GM12878 (cell line): ENCODE measurements around the gene TRAPPC2.

ENCODE experiments used
- CTCF ChIP-seq, 3 experiments: IDR thresholded peaks in 2 of 3; conservative IDR thresholded peaks in 1 of 3; 2 replicates each; pipeline ENCODE4 v1.5.1; 2011; ENCODE audit warnings: low read depth in 3 of 3, low read length in 3 of 3, mild to moderate bottlenecking in 3 of 3, control low read depth in 2 of 3, moderate library complexity in 2 of 3, inconsistent platforms in 1 of 3, mixed read lengths in 1 of 3; ENCODE audit not compliant: control insufficient read depth in 2 of 3, insufficient read depth in 1 of 3; ENCODE audit errors: extremely low read depth in 1 of 3
- HDAC6 ChIP-seq: fragments of 200-600 bp; sonication (generic); IDR thresholded peaks from one replicate; pipeline ENCODE4 v1.8.0; 2017; ENCODE audit warnings: antibody characterized with exemption; ENCODE audit not compliant: unreplicated experiment
- POLR2AphosphoS5 ChIP-seq: IDR thresholded peaks from 2 replicates; pipeline ENCODE4 v1.6.1; 2011; ENCODE audit warnings: mild to moderate bottlenecking, low read length, inconsistent platforms
- SKIL ChIP-seq: fragments of 450-650 bp; IDR thresholded peaks from 2 replicates; pipeline ENCODE4 v1.6.1; 2017; ENCODE audit warnings: mild to moderate bottlenecking, low read depth, inconsistent platforms; ENCODE audit not compliant: poor library complexity, severe bottlenecking

- no peak for TF ChIP-seq CTCF (IDR thresholded peaks at IDR 0.05 in 2 of 3, conservative IDR thresholded peaks at IDR 0.05 in 1 of 3; ENCODE audit: control insufficient read depth in 2 of 3, extremely low read depth in 1 of 3, insufficient read depth in 1 of 3, low read depth in 3 of 3, low read length in 3 of 3)
- TF ChIP-seq POLR2AphosphoS5: 0 out of 2 replicates have a peak, but pooled peaks have one; percentile 44
- no peak for TF ChIP-seq HDAC6
- TF ChIP-seq SKIL: peak; percentile 94
Measured at GRCh38 chrX:13742397-13743176, 8.2 kb upstream of the TRAPPC2 start.
